Adrenal gland (tissue), 12 donors: ENCODE results near the gene JPH2. TPM values are rescaled to one million over a fixed set of nuclear protein-coding genes. Genes with fewer than 3 reads are reported as not detected.
A peak's percentile ranks its signal among the peaks of the same experiment; 100 is the strongest.

Experiments used
- DNase-seq, 7 donors: peaks; one replicate each; pipeline ENCODE4 v3.0.0-alpha.2; 2019 to 2020
- H3K27ac ChIP-seq, 5 donors: fragments of 200-600 bp; sonication (generic) in 4 of 5; 1 replicate in 3 of 5; 2 replicates in 2 of 5; pipeline versions ENCODE4 v1.5.1 to v1.8.0; 2016 to 2020; ENCODE audit warnings: mild to moderate bottlenecking in 1 of 5
- H3K27me3 ChIP-seq: fragments of 200-600 bp; 2 replicates; pipeline ENCODE4 v1.8.0; 2021
- H3K36me3 ChIP-seq, 2 donors: fragments of 200-600 bp; replicated peaks in 1 of 2; 1 replicate in 1 of 2; 2 replicates in 1 of 2; pipeline versions ENCODE4 v1.5.1 to v1.8.0; 2018 to 2022
- H3K4me1 ChIP-seq, 2 donors: fragments of 200-600 bp; replicated peaks in 1 of 2; 1 replicate in 1 of 2; 2 replicates in 1 of 2; pipeline versions ENCODE4 v1.5.1 to v1.8.0; 2018 to 2021
- H3K4me3 ChIP-seq, 4 donors: fragments of 200-600 bp; sonication (generic) in 3 of 4; one replicate each; pipeline ENCODE4 v1.5.1; 2016 to 2018
- H3K9me3 ChIP-seq, 3 donors: fragments of 200-600 bp; sonication (generic) in 1 of 3; replicated peaks in 1 of 3; 1 replicate in 2 of 3; 2 replicates in 1 of 3; pipeline versions ENCODE4 v1.5.1 to v1.8.0; 2016 to 2021
- CTCF ChIP-seq, 6 experiments: fragments of 450-650 bp in 4 of 6; fragments of 200-600 bp in 2 of 6; sonication (generic) in 1 of 6; IDR thresholded peaks; 1 replicate in 5 of 6; 2 replicates in 1 of 6; pipeline versions ENCODE4 v1.5.1 to v1.8.0; 2016 to 2021; ENCODE audit warnings: antibody characterized with exemption in 6 of 6, mild to moderate bottlenecking in 2 of 6, moderate library complexity in 1 of 6
- POLR2A ChIP-seq, 2 donors: fragments of 450-650 bp; IDR thresholded peaks; one replicate each; pipeline ENCODE4 v1.6.1; 2017; ENCODE audit warnings: antibody characterized with exemption in 2 of 2, mild to moderate bottlenecking in 2 of 2, moderate library complexity in 1 of 2
- WGBS, 4 donors: extraction: QIAGEN DNeasy Blood & Tissue Kit in 2 of 4; methylation state at CpG; one replicate each; pipeline versions ENCODE4 v1.1.5 to v1.1.7; 2013 to 2017; 5-methylcytosine and 5-hydroxymethylcytosine counted together
- intact Hi-C, 2 donors: fragments of 100-400 bp; cut with DNase I; formaldehyde crosslinking; loops; one replicate each; pipeline versions ENCODE4 v1.14.1 to v1.15.0; 2022 to 2023
- polyA plus RNA-seq, 3 donors: library from polyadenylated mRNA; stranded (reverse); fragments of 200-250 nt in 2 of 3; fragments of 350-450 nt in 1 of 3; fragmentation: Illumina TruSeq in 1 of 3; extraction: RNeasy Lipid Tissue Mini Kit (QIAGEN cat#74804) in 1 of 3; gene quantifications; one replicate each; pipeline ENCODE4 v1.2.3, GENCODE V29; 2013 to 2014
- total RNA-seq, 9 donors: library from RNA; depleted of rRNA in 4 of 9; stranded (reverse); fragments of >200 nt in 4 of 9; fragments of 120-200 nt in 1 of 9; fragmentation: NEBNext Ultra II Directional in 1 of 9; extraction: Animal tissue kit (Norgen Biotek cat#: 25700) in 1 of 9; gene quantifications; one replicate each; pipeline versions ENCODE4 v1.1.0 to v1.2.4, GENCODE V29; 2013 to 2023
- donor health status: healthy with polysubstance abuse.
- donor health status: Bipolar disorder and iron deficiency.
- donor health status: DM: yes; HTN: yes; CAD: no.
- donor health status: DM: no; HTN: no; CAD: no.
- donor health status: DM: no; HTN: no; CAD: no.
- donor health status: DM: yes; HTN: yes; CAD: no.

Gene JPH2
- total and polyA plus RNA-seq, 12 donors: 0.59 to 13.0 (median 3.4) TPM

- no peaks in the 10 kb centered on the region for H3K36me3 ChIP-seq
- H3K9me3 ChIP-seq: no peaks in the 10 kb centered on the region
- H3K27me3 ChIP-seq: no peaks in the 10 kb centered on the region
- TF ChIP-seq POLR2A (IDR thresholded peaks at IDR 0.05): no peak
- no peak for TF ChIP-seq CTCF (IDR thresholded peaks at IDR 0.05)
- H3K27ac ChIP-seq: no peak overlapping the region
- no peak for DNase-seq
- H3K4me3 ChIP-seq: no peak overlapping the region
- intact Hi-C loops: no loop called here
- 63 to 73% (median 65%) methylated on average over 7 of the region's 7 CpGs for WGBS, 4 donors
- H3K4me1 ChIP-seq: peaks cover 8% of the 10 kb centered on the region in 2 donors
These were observed 16.1 kb downstream of the JPH2 start for GRCh38 chr20:44170816-44171410.

DNA sequence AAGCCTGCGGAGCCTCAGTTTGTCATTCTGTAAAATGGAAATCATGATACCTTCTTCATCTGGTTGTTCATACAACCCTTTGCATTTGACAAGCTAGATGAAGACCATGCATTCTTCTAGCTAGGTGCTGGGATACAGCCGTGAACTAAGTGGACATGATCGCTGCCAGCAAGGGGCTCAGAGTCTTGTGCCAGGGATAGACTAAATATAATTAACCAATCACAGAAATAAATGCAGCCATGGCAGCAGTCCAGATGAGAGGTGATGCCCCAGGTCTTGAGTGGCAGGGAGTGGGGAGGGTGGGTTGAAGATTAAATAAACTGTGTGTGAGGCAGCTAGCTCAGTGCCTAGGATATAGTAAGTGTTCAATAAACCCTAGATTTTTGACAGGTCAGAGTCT lies 19.3 kb downstream of the JPH2 start:
- H3K9me3 ChIP-seq: no peaks in the 10 kb centered on the region

GRCh38 chr20:44166477-44166876 lies 20.5 kb downstream of the JPH2 start:
- Histone ChIP-seq H3K4me1 (peaks cover 11 to 13% of the 10 kb centered on the region in 2 donors), H3K27me3 (no peaks in the 10 kb centered on the region), H3K4me3 (peak overlapping the region in 1 of 4 donors; percentile 4), H3K9me3 (no peaks in the 10 kb centered on the region), H3K36me3 (no peaks in the 10 kb centered on the region), H3K27ac (peak overlapping the region in 4 of 5 donors; percentile 69 to 87 (median 80))
- intact Hi-C loops: no loop called here
- TF ChIP-seq POLR2A (IDR thresholded peaks at IDR 0.05): no peak
- no peak for TF ChIP-seq CTCF (IDR thresholded peaks at IDR 0.05)
- WGBS, 4 donors: 0 to 39% (median 26%) methylated on average over 1 to 4 of the region's 4 CpGs
- peak in 6 of 7 donors; percentile 33 to 66 (median 55) for DNase-seq

More for the DNA sequence above, 19.3 kb downstream of the JPH2 start:
- H3K27me3 ChIP-seq: no peaks in the 10 kb centered on the region
- TF ChIP-seq POLR2A (IDR thresholded peaks at IDR 0.05): no peak
- no peak for TF ChIP-seq CTCF (IDR thresholded peaks at IDR 0.05)
- no peak for DNase-seq
- 78 to 92% (median 89%) methylated on average over 3 of the region's 3 CpGs for WGBS, 4 donors
- no peak overlapping the region for H3K27ac ChIP-seq
- H3K4me1 ChIP-seq: peaks cover 11 to 13% of the 10 kb centered on the region in 2 donors
- no peak overlapping the region for H3K4me3 ChIP-seq
- intact Hi-C loops: no loop called here
- H3K36me3 ChIP-seq: no peaks in the 10 kb centered on the region

DNA sequence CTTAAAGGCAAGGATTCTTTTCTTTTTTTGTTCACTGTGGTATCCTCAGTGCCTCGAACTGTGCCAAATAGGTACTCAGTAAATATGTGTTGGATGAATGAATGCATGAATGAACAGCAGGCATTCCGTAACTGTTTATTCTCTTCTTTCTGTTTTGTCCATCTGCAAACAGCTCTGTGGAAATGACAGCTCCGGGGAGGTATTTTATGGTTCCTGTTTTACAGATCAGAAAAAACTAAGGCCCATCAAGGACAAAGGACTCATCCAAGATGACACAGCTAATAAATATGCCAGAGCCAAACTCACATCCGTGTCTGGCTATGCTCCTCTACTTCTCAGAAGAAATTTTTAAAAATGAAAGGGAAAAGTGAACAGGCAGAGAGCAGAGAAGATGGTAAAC lies 21.0 kb downstream of the JPH2 start:
- H3K4me1 ChIP-seq: peaks cover 11 to 13% of the 10 kb centered on the region in 2 donors
- intact Hi-C loops: no loop called here
- H3K27ac ChIP-seq: peak overlapping the region in 4 of 5 donors; percentile 69 to 87 (median 80)
- no peaks in the 10 kb centered on the region for H3K27me3 ChIP-seq
- peak in 3 of 7 donors; percentile 19 to 47 (median 35) for DNase-seq
- H3K9me3 ChIP-seq: no peaks in the 10 kb centered on the region
- H3K36me3 ChIP-seq: no peaks in the 10 kb centered on the region
- TF ChIP-seq CTCF (IDR thresholded peaks at IDR 0.05) (no peak), POLR2A (IDR thresholded peaks at IDR 0.05) (no peak)
- peak overlapping the region in 1 of 4 donors; percentile 4 for H3K4me3 ChIP-seq
- 28 to 32% (median 30%) methylated on average over 4 of the region's 4 CpGs for WGBS, 4 donors
